A673 (cell line): ENCODE measurements around the gene RRAGD.

Experiments used
- EZH2 ChIP-seq: fragments of 200-600 bp; sonication (generic); IDR thresholded peaks from 2 replicates; pipeline ENCODE4 v1.6.1; 2017; ENCODE audit warnings: borderline replicate concordance, low read depth, mild to moderate bottlenecking, mixed read lengths, antibody characterized with exemption, low read length; ENCODE audit not compliant: poor library complexity, severe bottlenecking
- TF ChIP-seq, protein P1 (sequence below): fragments of 300-800, 200-600 bp; sonication (generic); conservative IDR thresholded peaks from 2 replicates; pipeline ENCODE4 v1.5.1; 2017; ENCODE audit warnings: low read depth, mild to moderate bottlenecking, antibody characterized with exemption, low read length, moderate library complexity, mixed read lengths

DNA sequence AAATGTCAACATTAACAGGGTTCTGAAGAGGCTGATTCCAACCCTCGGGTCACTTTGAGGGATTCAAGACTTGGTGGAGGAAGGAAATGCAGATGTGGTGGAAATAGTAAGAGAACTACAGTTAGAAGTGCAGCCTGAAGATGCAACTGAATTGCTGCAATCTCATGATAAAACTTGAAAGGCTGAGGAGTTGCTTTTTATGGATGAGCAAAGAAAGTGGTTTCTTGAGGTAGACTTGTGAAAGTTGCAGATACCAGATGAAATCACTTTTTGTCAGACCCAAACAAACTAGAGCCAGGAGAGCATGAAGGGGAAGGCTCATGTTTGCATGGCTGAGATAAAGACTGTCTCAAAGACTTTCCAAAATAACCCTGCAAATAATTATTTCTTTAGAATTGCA lies 37.1 kb upstream of the RRAGD start:
- TF ChIP-seq, protein P1, sequence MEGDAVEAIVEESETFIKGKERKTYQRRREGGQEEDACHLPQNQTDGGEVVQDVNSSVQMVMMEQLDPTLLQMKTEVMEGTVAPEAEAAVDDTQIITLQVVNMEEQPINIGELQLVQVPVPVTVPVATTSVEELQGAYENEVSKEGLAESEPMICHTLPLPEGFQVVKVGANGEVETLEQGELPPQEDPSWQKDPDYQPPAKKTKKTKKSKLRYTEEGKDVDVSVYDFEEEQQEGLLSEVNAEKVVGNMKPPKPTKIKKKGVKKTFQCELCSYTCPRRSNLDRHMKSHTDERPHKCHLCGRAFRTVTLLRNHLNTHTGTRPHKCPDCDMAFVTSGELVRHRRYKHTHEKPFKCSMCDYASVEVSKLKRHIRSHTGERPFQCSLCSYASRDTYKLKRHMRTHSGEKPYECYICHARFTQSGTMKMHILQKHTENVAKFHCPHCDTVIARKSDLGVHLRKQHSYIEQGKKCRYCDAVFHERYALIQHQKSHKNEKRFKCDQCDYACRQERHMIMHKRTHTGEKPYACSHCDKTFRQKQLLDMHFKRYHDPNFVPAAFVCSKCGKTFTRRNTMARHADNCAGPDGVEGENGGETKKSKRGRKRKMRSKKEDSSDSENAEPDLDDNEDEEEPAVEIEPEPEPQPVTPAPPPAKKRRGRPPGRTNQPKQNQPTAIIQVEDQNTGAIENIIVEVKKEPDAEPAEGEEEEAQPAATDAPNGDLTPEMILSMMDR, result no peak
- TF ChIP-seq EZH2, result no peak
